WTC11 (cell line): ENCODE results near the gene CCSER1. TPM values are rescaled to one million over a fixed set of nuclear protein-coding genes. Genes with fewer than 3 reads are reported as not detected.
"Not testable (repeated sequence)": the region's sequence is repeated elsewhere in the genome, so short reads cannot be mapped to it uniquely, and the experiment has no call there.

Experiments
- ATAC-seq: fragments of 200-7000 bp; cut with Tn5 transposase; 2 replicates; pipeline ENCODE4 v1.10.0; 2021; ENCODE audit warnings: mild to moderate bottlenecking, moderate library complexity
- CTCF ChIA-PET: fragments of 300-600 bp; sonication (Branson Sonifier 250); formaldehyde crosslinking; loops from one replicate; lab custom pipeline; 2021; ENCODE audit warnings: antibody characterized with exemption; lab: Charles Lee
- POLR2A ChIA-PET: fragments of 350-600 bp; sonication (Branson Sonifier 250); formaldehyde crosslinking; loops from one replicate; lab custom pipeline; 2021; ENCODE audit warnings: antibody characterized with exemption; lab: Charles Lee
- DNase-seq: peaks from one replicate; pipeline ENCODE4 v3.0.0; 2021; ENCODE audit warnings: low spot score
- H3K27ac Mint-ChIP-seq: 2 replicates; pipeline ENCODE4 v1.8.0; 2021; ENCODE audit warnings: mixed read lengths
- H3K27me3 Mint-ChIP-seq: 2 replicates; pipeline ENCODE4 v1.8.0; 2021; ENCODE audit warnings: low read depth, mild to moderate bottlenecking, moderate library complexity, mixed read lengths
- H3K36me3 Mint-ChIP-seq: 2 replicates; pipeline ENCODE4 v1.8.0; 2021; ENCODE audit warnings: mixed read lengths
- H3K4me1 Mint-ChIP-seq: 2 replicates; pipeline ENCODE4 v1.8.0; 2022; ENCODE audit warnings: mixed read lengths
- H3K4me3 Mint-ChIP-seq: 2 replicates; pipeline ENCODE4 v1.8.0; 2021; ENCODE audit warnings: mild to moderate bottlenecking, moderate library complexity, mixed read lengths
- H3K9me3 Mint-ChIP-seq: 2 replicates; pipeline ENCODE4 v1.8.0; 2021; ENCODE audit warnings: mixed read lengths
- GTF2I ChIP-seq: fragments of 250-450 bp; sonication (Bioruptor Pico); conservative IDR thresholded peaks from 2 replicates; pipeline ENCODE4 v1.4.0; 2021; ENCODE audit warnings: mild to moderate bottlenecking
- KAT7 ChIP-seq: sonication (generic); formaldehyde crosslinking; IDR thresholded peaks from 2 replicates; pipeline ENCODE4 v1.8.1; 2023; ENCODE audit warnings: missing genetic modification reagents, mild to moderate bottlenecking, borderline replicate concordance
- RORB ChIP-seq: fragments of 250-450 bp; sonication (Bioruptor Pico); IDR thresholded peaks from 2 replicates; pipeline ENCODE4 v1.9.0; 2021; ENCODE audit warnings: mild to moderate bottlenecking
- TP53 ChIP-seq: sonication (generic); formaldehyde crosslinking; IDR thresholded peaks from 2 replicates; pipeline ENCODE4 v1.8.1; 2023; ENCODE audit warnings: mild to moderate bottlenecking, missing genetic modification reagents
- ZBTB21 ChIP-seq: sonication (generic); formaldehyde crosslinking; IDR thresholded peaks from 2 replicates; pipeline ENCODE4 v1.8.1; 2023; ENCODE audit warnings: mild to moderate bottlenecking, missing genetic modification reagents, borderline replicate concordance
- ZNF232 ChIP-seq: sonication (generic); formaldehyde crosslinking; IDR thresholded peaks from 2 replicates; pipeline ENCODE4 v1.8.0; 2022; ENCODE audit warnings: mild to moderate bottlenecking, missing genetic modification reagents
- ZNF317 ChIP-seq: sonication (generic); formaldehyde crosslinking; IDR thresholded peaks from 2 replicates; pipeline ENCODE4 v1.8.1; 2023; ENCODE audit warnings: low read depth, mild to moderate bottlenecking, moderate library complexity, missing genetic modification reagents, borderline replicate concordance
- total RNA-seq: library from RNA; stranded (reverse); gene quantifications from 3 replicates; pipeline ENCODE4 v1.2.3, GENCODE V29; 2021
- TF ChIP-seq, protein P1 (sequence below): sonication (generic); formaldehyde crosslinking; conservative IDR thresholded peaks from 2 replicates; pipeline ENCODE4 v1.8.1; 2022; ENCODE audit warnings: mild to moderate bottlenecking, missing genetic modification reagents
- TF ChIP-seq, protein P2 (sequence below): sonication (generic); formaldehyde crosslinking; IDR thresholded peaks from 2 replicates; pipeline ENCODE4 v1.8.0; 2023; ENCODE audit warnings: missing genetic modification reagents, mild to moderate bottlenecking, borderline replicate concordance
- TF ChIP-seq, protein P3 (sequence below): fragments of 200-600 bp; IDR thresholded peaks from 2 replicates; pipeline ENCODE4 v1.8.0; 2022; ENCODE audit warnings: antibody characterized with exemption
- TF ChIP-seq, protein P4 (sequence below): sonication (generic); formaldehyde crosslinking; IDR thresholded peaks from 2 replicates; pipeline ENCODE4 v1.8.0; 2022; ENCODE audit warnings: mild to moderate bottlenecking, missing genetic modification reagents
- TF ChIP-seq, protein P5 (sequence below): sonication (generic); formaldehyde crosslinking; IDR thresholded peaks from 2 replicates; pipeline ENCODE4 v1.8.1; 2022; ENCODE audit warnings: low read depth, mild to moderate bottlenecking, moderate library complexity, missing genetic modification reagents, borderline replicate concordance
- TF ChIP-seq, protein P6 (sequence below): fragments of 250-450 bp; sonication (Bioruptor Pico); IDR thresholded peaks from 2 replicates; pipeline ENCODE4 v1.9.0; 2021; ENCODE audit warnings: moderate library complexity, mild to moderate bottlenecking, inconsistent platforms, borderline replicate concordance
- TF ChIP-seq, protein P7 (sequence below): sonication (generic); formaldehyde crosslinking; IDR thresholded peaks from 2 replicates; pipeline ENCODE4 v1.8.1; 2023; ENCODE audit warnings: mild to moderate bottlenecking, missing genetic modification reagents, moderate library complexity

The CCSER1 gene
- total RNA-seq, 1 experiment from 2014 or later, result 0.87 TPM

DNA sequence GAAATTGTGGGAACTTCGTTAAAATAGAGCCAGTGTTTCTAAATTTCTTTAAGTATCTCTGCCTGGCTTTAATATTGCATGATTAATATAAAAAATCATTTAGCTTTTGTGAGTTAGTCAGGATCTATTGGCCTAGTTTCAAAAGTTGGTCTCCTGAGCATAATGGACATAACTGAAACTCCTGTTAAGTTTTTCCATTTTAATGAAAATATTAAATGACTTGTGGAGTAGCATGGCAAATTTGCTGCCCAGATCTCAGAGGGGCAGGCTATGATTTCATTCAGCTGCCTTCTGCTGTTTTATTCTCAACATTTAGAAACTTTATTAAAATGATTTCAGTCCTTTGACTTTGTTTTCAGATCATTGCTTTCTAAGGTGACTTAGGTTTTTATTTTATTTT is 1213.6 kb downstream of the CCSER1 start:
- H3K4me3 Mint-ChIP-seq, result no peak overlapping the region
- H3K27ac Mint-ChIP-seq, result no peak overlapping the region
- DNase-seq (no peak), ATAC-seq (no peak)
- no peaks in the 10 kb centered on the region for H3K36me3 Mint-ChIP-seq
- TF ChIP-seq, protein P1, sequence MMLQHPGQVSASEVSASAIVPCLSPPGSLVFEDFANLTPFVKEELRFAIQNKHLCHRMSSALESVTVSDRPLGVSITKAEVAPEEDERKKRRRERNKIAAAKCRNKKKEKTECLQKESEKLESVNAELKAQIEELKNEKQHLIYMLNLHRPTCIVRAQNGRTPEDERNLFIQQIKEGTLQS (CRISPR knock-in tag), result no peak
- no peak for TF ChIP-seq RORB (CRISPR knock-in tag)
- TF ChIP-seq, protein P2, sequence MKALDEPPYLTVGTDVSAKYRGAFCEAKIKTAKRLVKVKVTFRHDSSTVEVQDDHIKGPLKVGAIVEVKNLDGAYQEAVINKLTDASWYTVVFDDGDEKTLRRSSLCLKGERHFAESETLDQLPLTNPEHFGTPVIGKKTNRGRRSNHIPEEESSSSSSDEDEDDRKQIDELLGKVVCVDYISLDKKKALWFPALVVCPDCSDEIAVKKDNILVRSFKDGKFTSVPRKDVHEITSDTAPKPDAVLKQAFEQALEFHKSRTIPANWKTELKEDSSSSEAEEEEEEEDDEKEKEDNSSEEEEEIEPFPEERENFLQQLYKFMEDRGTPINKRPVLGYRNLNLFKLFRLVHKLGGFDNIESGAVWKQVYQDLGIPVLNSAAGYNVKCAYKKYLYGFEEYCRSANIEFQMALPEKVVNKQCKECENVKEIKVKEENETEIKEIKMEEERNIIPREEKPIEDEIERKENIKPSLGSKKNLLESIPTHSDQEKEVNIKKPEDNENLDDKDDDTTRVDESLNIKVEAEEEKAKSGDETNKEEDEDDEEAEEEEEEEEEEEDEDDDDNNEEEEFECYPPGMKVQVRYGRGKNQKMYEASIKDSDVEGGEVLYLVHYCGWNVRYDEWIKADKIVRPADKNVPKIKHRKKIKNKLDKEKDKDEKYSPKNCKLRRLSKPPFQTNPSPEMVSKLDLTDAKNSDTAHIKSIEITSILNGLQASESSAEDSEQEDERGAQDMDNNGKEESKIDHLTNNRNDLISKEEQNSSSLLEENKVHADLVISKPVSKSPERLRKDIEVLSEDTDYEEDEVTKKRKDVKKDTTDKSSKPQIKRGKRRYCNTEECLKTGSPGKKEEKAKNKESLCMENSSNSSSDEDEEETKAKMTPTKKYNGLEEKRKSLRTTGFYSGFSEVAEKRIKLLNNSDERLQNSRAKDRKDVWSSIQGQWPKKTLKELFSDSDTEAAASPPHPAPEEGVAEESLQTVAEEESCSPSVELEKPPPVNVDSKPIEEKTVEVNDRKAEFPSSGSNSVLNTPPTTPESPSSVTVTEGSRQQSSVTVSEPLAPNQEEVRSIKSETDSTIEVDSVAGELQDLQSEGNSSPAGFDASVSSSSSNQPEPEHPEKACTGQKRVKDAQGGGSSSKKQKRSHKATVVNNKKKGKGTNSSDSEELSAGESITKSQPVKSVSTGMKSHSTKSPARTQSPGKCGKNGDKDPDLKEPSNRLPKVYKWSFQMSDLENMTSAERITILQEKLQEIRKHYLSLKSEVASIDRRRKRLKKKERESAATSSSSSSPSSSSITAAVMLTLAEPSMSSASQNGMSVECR (CRISPR knock-in tag), result no peak
- H3K4me1 Mint-ChIP-seq, result no peaks in the 10 kb centered on the region
- ChIA-PET POLR2A (no interaction called here), CTCF (interaction anchor here (0.6 kb wide), 1 partner anchor 592 kb away, joined by 3 read pairs; no protein-coding TSS in a partner anchor)
- H3K27me3 Mint-ChIP-seq, result no peaks in the 10 kb centered on the region
- H3K9me3 Mint-ChIP-seq, result no peaks in the 10 kb centered on the region

DNA sequence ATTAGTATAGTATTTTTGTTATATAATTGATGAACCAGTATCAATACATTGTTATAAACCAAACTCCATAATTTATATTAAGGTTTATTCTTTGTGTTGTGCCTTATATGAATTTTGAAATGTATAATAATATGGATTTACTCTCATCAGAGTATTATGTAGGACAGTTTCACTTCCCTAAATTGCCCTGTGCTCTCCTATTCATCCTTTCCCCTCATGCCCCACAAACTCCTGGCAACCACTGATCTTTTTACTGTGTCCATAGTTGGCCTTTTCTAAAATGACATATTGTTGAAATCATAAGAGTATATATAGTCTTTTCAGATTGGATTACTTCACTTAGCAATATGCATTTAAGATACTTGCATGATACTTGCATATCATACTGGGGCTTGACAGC is 1218.4 kb downstream of the CCSER1 start:
- H3K36me3 Mint-ChIP-seq, result no peaks in the 10 kb centered on the region
- H3K9me3 Mint-ChIP-seq, result peaks cover 4% of the 10 kb centered on the region; the same call in 1 of the 2 replicates
- no peak overlapping the region for H3K27ac Mint-ChIP-seq
- no peak overlapping the region for H3K4me3 Mint-ChIP-seq
- TF ChIP-seq, protein P3, sequence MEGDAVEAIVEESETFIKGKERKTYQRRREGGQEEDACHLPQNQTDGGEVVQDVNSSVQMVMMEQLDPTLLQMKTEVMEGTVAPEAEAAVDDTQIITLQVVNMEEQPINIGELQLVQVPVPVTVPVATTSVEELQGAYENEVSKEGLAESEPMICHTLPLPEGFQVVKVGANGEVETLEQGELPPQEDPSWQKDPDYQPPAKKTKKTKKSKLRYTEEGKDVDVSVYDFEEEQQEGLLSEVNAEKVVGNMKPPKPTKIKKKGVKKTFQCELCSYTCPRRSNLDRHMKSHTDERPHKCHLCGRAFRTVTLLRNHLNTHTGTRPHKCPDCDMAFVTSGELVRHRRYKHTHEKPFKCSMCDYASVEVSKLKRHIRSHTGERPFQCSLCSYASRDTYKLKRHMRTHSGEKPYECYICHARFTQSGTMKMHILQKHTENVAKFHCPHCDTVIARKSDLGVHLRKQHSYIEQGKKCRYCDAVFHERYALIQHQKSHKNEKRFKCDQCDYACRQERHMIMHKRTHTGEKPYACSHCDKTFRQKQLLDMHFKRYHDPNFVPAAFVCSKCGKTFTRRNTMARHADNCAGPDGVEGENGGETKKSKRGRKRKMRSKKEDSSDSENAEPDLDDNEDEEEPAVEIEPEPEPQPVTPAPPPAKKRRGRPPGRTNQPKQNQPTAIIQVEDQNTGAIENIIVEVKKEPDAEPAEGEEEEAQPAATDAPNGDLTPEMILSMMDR, result no peak
- TF ChIP-seq, protein P4, sequence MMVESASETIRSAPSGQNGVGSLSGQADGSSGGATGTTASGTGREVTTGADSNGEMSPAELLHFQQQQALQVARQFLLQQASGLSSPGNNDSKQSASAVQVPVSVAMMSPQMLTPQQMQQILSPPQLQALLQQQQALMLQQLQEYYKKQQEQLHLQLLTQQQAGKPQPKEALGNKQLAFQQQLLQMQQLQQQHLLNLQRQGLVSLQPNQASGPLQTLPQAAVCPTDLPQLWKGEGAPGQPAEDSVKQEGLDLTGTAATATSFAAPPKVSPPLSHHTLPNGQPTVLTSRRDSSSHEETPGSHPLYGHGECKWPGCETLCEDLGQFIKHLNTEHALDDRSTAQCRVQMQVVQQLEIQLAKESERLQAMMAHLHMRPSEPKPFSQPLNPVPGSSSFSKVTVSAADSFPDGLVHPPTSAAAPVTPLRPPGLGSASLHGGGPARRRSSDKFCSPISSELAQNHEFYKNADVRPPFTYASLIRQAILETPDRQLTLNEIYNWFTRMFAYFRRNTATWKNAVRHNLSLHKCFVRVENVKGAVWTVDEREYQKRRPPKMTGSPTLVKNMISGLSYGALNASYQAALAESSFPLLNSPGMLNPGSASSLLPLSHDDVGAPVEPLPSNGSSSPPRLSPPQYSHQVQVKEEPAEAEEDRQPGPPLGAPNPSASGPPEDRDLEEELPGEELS, result no peak
- no peak for TF ChIP-seq ZNF232 (CRISPR knock-in tag)
- TF ChIP-seq, protein P5, sequence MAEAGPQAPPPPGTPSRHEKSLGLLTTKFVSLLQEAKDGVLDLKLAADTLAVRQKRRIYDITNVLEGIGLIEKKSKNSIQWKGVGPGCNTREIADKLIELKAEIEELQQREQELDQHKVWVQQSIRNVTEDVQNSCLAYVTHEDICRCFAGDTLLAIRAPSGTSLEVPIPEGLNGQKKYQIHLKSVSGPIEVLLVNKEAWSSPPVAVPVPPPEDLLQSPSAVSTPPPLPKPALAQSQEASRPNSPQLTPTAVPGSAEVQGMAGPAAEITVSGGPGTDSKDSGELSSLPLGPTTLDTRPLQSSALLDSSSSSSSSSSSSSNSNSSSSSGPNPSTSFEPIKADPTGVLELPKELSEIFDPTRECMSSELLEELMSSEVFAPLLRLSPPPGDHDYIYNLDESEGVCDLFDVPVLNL (CRISPR knock-in tag), result no peak
- no peak for TF ChIP-seq ZNF317 (CRISPR knock-in tag)
- TF ChIP-seq KAT7 (CRISPR knock-in tag), result no peak
- TF ChIP-seq TP53 (CRISPR knock-in tag), result no peak
- TF ChIP-seq ZBTB21 (CRISPR knock-in tag), result no peak
- TF ChIP-seq, protein P6, sequence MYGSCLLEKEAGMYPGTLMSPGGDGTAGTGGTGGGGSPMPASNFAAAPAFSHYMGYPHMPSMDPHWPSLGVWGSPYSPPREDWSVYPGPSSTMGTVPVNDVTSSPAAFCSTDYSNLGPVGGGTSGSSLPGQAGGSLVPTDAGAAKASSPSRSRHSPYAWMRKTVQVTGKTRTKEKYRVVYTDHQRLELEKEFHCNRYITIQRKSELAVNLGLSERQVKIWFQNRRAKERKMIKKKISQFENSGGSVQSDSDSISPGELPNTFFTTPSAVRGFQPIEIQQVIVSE (CRISPR knock-in tag), result no peak
- TF ChIP-seq, protein P7, sequence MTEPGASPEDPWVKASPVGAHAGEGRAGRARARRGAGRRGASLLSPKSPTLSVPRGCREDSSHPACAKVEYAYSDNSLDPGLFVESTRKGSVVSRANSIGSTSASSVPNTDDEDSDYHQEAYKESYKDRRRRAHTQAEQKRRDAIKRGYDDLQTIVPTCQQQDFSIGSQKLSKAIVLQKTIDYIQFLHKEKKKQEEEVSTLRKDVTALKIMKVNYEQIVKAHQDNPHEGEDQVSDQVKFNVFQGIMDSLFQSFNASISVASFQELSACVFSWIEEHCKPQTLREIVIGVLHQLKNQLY (CRISPR knock-in tag), result no peak
- TF ChIP-seq GTF2I (CRISPR knock-in tag), result no peak
- ChIA-PET CTCF (no interaction called here), POLR2A (no interaction called here)
- DNase-seq, result no peak
- no peaks in the 10 kb centered on the region for H3K27me3 Mint-ChIP-seq
- peaks cover 3% of the 10 kb centered on the region for H3K4me1 Mint-ChIP-seq
- ATAC-seq, result no peak

DNA sequence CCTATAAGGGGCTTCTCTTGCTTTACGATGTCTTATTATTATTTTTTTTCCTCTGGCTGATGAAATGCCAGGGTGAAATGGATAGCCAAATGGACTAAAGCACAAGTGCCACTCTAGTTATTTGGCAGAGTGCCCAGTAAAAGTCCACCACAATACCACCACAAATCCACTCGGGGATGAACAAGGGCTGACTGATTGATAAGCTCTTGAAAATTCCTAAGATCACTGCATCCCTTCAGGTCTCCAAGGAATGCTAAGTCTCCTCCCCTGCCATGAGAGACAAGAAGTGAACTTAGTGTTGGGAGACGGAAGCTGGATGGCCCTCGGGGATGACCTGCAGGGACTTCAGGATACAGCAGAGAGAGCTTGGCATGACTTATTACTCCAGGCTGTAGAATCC is 1229.3 kb downstream of the CCSER1 start:
- not testable (repeated sequence) for DNase-seq, H3K4me1 Mint-ChIP-seq

DNA sequence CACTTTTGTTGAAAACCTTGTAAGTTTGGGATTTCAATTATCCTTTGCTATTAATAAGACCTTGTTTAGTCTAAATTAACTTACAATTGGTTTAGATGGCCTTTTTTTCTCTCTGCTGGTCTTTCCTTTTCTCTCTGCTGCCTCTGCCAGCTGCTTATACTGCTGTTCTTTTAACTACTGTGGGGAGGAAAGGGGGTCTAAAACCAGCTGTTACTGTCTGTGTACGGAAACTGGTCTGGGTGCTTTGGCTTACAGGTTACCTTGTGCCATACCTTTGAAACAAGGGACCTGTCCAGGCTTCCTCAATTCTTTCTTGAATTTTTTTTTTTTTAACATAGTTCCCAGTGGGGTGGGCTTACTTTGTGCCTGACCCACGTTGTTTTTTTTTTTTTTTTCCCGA is 1230.8 kb downstream of the CCSER1 start:
- H3K4me1 Mint-ChIP-seq, POLR2A ChIA-PET, DNase-seq, CTCF ChIA-PET, H3K27me3 Mint-ChIP-seq, H3K36me3 Mint-ChIP-seq, H3K27ac Mint-ChIP-seq, ATAC-seq, H3K4me3 Mint-ChIP-seq: not testable (repeated sequence)
- peaks cover 19% of the 10 kb centered on the region for H3K9me3 Mint-ChIP-seq

More for the DNA sequence above, 1229.3 kb downstream of the CCSER1 start:
- H3K27me3 Mint-ChIP-seq, H3K4me3 Mint-ChIP-seq, H3K27ac Mint-ChIP-seq, POLR2A ChIA-PET, ATAC-seq, CTCF ChIA-PET: not testable (repeated sequence)
- peaks cover 14% of the 10 kb centered on the region for H3K36me3 Mint-ChIP-seq
- H3K9me3 Mint-ChIP-seq, result peaks cover 25% of the 10 kb centered on the region

DNA sequence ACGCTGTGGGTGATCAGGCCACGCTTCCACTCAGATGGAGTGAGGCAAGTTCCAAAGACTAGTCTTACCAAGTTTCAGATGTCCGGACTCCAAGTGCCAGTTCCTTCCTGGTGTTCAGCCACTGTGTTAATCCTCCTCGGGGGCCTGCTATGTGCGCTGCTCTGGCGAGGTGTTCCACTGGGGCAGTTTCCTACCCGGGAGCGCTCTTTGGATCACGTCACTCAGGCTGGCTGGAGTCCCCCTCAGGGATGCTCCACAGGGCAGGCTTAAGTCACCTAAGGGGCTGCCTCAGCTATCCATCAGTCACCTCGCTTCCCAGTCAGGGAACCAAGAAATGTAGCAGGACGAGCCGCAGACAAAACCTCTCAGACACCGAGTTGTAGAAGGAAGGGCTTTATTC is 1231.4 kb downstream of the CCSER1 start:
- H3K4me3 Mint-ChIP-seq, H3K27ac Mint-ChIP-seq, DNase-seq, ATAC-seq, H3K36me3 Mint-ChIP-seq, H3K4me1 Mint-ChIP-seq, CTCF ChIA-PET, POLR2A ChIA-PET, H3K27me3 Mint-ChIP-seq: not testable (repeated sequence)
- H3K9me3 Mint-ChIP-seq, result peaks cover 13% of the 10 kb centered on the region
